GM12801 (cell line): ENCODE measurements around the gene MAPK1IP1L.

ENCODE experiments used
- TF ChIP-seq, protein P1 (sequence below): IDR thresholded peaks from one replicate; pipeline ENCODE4 v1.5.1; 2011; ENCODE audit warnings: control low read depth; ENCODE audit not compliant: insufficient read length; ENCODE audit errors: extremely low read depth

Gene MAPK1IP1L

DNA sequence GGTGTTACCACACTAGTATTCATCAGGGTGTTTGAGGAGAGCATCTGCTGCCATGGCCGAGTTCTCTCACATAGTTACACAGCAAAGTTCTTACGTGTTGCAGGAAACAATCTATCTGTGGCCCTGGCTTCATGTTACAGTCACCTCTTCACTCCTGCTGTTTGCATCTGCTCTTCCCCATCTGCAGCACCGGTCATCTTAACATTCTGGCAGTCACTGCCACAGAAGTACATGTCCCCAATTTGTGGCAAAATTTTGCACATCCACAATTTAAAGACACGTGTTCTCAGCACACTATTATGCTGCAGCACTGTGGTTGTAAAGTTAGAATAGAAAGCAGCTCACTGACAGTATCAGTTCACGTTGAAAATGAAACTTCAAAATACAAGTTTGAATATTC is 23.2 kb downstream of the MAPK1IP1L start:
- TF ChIP-seq, protein P1, sequence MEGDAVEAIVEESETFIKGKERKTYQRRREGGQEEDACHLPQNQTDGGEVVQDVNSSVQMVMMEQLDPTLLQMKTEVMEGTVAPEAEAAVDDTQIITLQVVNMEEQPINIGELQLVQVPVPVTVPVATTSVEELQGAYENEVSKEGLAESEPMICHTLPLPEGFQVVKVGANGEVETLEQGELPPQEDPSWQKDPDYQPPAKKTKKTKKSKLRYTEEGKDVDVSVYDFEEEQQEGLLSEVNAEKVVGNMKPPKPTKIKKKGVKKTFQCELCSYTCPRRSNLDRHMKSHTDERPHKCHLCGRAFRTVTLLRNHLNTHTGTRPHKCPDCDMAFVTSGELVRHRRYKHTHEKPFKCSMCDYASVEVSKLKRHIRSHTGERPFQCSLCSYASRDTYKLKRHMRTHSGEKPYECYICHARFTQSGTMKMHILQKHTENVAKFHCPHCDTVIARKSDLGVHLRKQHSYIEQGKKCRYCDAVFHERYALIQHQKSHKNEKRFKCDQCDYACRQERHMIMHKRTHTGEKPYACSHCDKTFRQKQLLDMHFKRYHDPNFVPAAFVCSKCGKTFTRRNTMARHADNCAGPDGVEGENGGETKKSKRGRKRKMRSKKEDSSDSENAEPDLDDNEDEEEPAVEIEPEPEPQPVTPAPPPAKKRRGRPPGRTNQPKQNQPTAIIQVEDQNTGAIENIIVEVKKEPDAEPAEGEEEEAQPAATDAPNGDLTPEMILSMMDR, result no peak

DNA sequence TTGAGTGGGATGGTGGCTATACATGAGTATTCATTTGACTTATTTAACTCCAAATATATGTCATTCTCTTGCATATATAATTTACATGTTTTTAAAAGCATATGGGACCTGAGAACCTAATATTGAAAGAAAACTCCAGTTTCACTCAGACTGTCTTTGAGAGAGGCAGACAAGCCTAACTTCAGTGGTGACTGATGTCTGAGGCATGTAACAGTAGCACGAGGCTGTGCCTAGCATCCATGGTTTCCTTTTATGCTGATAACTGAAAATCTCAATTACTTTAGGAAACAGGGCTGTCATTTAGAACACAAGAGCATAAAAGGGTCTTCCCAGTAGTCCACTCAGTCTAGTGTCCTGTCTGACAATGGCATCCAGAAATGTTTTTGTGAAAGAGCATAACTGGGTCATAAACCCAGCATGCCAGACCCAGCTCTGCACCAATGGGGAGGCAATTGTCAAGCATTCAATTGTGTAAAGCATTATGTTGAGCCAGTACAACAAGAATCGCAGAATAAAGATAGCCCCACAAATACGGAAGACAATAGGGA is 24.3 kb downstream of the MAPK1IP1L start:
- TF ChIP-seq, protein P1, result no peak

DNA sequence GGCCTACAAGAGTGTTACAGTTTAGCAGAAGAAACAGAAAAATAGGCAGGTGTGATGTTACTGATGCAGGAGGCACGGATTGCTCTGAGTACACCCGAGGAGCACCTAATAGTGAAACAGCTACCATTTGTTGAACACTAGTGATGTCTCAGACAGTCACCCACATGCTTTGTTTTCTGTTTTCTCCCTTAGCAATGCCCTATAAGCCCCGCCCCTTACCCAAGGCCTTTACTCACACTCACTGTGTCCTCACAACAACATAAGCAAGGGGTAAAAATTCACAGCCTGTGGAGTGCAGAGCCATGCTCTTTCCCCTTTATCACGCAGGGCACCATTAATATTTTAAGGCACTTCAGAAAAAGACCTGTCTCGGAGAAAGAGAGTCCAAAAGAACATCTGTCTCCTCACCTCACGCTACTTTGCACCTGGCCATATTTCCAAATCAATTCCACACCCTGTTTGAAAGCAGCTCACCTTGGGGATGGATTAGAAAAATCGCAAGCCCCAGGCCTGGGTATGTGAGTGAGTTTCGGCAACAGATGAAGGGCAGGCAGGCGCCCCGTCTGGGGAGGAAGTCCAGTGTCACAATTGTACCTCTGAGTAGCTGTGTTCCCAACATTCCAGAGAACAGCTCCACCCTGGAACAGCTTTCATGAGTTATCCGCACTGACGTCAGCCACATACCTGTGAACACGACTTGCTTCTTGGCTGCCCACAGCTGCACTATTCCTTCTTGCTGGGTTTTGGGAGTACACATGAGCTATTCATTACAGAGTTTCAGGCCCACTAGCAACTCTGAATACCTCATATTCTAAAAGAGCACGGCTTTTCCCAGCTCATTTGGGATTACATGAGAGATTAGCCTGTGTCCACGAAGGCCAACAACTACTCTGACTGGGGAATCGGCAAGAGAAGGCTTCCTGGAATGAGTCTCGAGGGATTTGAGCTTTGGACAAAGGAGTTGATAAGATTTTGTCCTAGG is 26.0 kb downstream of the MAPK1IP1L start:
- TF ChIP-seq, protein P1, result no peak

DNA sequence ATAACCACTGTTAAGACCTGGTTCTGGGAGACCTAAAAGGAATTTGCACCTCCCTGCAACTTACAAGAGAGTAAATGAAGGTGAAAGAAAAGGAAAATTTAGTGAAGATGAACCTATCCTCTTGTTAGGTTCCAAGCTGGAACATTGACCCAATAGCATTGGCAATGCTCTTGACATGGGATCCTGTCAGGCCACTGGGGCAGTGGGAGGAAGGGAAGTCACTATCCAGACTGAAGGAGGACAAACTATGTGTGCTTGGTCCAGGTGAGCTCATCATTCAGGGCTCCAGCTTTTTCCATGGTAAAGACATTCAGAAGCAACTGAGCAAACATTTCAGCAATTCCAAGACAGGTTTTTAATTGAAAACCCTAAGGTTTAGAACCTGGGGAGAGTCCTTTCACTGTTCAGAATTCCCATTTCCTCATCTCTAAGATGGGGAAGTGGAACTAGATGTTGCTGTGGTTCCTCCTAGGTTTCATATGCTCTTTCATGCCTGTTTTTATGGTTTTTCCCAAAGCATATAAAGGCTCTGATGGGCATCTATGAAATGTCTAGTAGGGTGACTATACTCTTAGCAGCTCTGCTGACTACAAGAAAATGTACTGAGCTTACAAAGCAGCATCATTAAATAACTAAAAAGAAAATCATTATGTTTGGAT is 33.1 kb downstream of the MAPK1IP1L start:
- TF ChIP-seq, protein P1, result no peak

DNA sequence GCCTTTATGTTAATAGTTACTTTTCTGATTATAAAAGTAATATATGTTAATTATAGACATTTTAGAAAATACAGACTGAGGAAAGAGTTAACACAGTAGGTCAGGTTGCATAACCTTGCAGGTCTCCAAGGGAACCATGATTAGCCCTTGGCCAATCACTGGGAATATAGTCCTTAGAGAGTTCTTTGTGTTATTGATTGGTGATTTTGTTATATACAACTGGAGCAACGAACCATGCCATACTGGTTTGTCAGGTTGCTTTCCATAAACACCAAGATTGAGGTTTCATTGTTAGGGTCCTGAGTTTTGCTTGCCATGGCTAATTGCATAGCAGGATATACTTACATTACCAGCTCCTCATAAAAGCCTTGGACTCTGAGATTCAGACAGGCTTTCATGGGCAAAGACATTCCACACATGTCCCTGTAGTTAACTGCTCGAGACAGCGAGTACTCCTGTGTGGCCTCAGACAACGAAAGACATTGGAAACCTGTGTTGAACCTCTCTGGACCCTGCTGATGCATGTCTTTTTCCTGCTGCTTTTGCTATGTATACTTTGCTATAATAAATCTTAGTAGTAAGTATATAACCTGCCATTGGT is 33.7 kb downstream of the MAPK1IP1L start:
- TF ChIP-seq, protein P1, result no peak

DNA sequence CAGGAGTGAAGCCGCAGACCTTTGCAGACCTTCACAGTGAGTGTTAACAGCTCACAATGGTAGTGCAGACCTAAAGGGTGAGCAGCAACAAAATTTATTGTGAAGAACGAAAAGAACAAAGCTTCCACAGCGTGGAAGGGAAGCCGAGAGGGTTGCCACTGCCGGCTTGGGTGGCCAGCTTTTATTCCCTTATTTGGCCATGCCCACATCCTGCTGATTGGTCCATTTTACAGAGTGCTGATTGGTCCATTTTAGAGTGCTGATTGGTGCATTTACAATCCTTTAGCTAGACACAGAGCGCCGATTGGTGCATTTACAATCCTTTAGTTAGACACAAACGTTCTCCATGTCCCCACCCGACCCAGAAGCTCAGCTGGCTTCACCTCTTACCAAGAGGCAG is 35.5 kb downstream of the MAPK1IP1L start:
- TF ChIP-seq, protein P1, result no peak

DNA sequence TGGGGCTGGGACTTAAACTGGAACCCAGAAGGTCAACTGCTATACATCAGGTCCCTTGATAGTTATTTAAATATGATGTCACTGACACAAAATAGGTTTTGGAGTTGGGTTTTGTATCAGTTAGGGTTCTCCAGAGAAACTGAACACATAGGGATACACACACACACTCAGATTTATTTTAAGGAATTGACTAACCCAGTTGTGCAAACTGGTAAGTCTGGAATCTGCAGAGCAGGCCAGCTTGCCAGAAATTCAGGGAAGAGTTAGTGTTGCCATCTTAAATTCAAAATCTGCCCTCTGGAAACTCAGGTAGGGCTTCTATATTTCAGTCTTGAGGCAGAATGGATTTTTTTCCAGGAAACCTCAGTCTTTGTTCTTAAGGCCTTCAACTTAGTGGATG is 36.9 kb downstream of the MAPK1IP1L start:
- TF ChIP-seq, protein P1, result no peak
